ENCODE data around the gene RAPGEF4. TPM values are rescaled to one million over a fixed set of nuclear protein-coding genes. Genes with fewer than 3 reads are reported as not detected.

RAPGEF4 gene
- total and polyA plus RNA-seq, 2 of the 4 experiments (the other 2 are of a cell fraction), result 1.7 to 3.2 TPM

- H3K14ac ChIP-seq (replicated peaks; ENCODE audit: low read depth, low read length), result peak overlapping the region; percentile 55; the same call in 1 of the 2 replicates
- no peaks in the 10 kb centered on the region for H3K36me3 ChIP-seq (ENCODE audit: control insufficient read depth, insufficient read depth, low read length)
- 0 out of 2 replicates have a peak overlapping the region, but pooled peaks have one; percentile 0 for H3K23ac ChIP-seq (ENCODE audit: low read depth, low read length)
- peak overlapping the region; percentile 48 for H4K5ac ChIP-seq (ENCODE audit: low read depth, low read length)
- H3K4me3 ChIP-seq (ENCODE audit: insufficient read depth, low read depth, low read length), result no peak overlapping the region
- ChIA-PET POLR2A (ENCODE audit: unreplicated experiment) (no interaction called here), CTCF (interaction anchor here (1.1 to 1.9 kb wide), 2 partner anchors 21 to 63 kb away, joined by 3 to 6 read pairs; no protein-coding TSS in a partner anchor)
- no peaks in the 10 kb centered on the region for H3K9me3 ChIP-seq (ENCODE audit: control insufficient read depth, insufficient read depth, low read length)
- H2BK20ac ChIP-seq (ENCODE audit: low read depth, low read length), result peak overlapping the region; percentile 58; the same call in 1 of the 2 replicates
- no peak overlapping the region; a peak in 1 of 4 replicates for H4K8ac ChIP-seq (ENCODE audit: low read depth in 2 of 2, low read length in 2 of 2)
- H2BK120ac ChIP-seq (ENCODE audit: low read depth, low read length), result peak overlapping the region; percentile 41
- H4K20me1 ChIP-seq (ENCODE audit: insufficient read depth, low read length), result no peaks in the 10 kb centered on the region
- in situ Hi-C loops (cut with MboI; ENCODE audit: low sequenced_read_pairs) (no loop called here), intact Hi-C loops (cut with micrococcal nuclease) (no loop called here), dilution Hi-C loops (cut with HindIII; ENCODE audit: low sequenced_read_pairs, unreplicated experiment) (no loop called here)
- no peak for ATAC-seq (ENCODE audit: low read depth)
- peaks cover 14% of the 10 kb centered on the region; the same call in 1 of the 2 replicates for H3K9me1 ChIP-seq (ENCODE audit: insufficient read depth, low read length)
- peak overlapping the region; percentile 20 for H3K18ac ChIP-seq (ENCODE audit: low read depth, low read length)
- peaks cover 23% of the 10 kb centered on the region for H3K4me1 ChIP-seq (ENCODE audit: control insufficient read depth, insufficient read depth, low read length)
- H2AFZ ChIP-seq (replicated peaks; ENCODE audit: low read length, poor library complexity), result no peak overlapping the region
- H3K4ac ChIP-seq (ENCODE audit: low read depth, low read length), result peak overlapping the region; percentile 30; the same call in 1 of the 2 replicates
- H3K9ac ChIP-seq (ENCODE audit: low read depth, low read length), result no peak overlapping the region
- WGBS, 2 experiments (ENCODE audit: extremely low coverage in 2 of 2, insufficient read length in 1 of 2), result 84% methylated on average over 3 of the region's 11 CpGs; no CpG with 5 or more reads in 1 of the 2 experiments
- H3K56ac ChIP-seq (ENCODE audit: extremely low read depth, insufficient read depth, low read length), result no peak overlapping the region
- H2AK9ac ChIP-seq (replicated peaks; ENCODE audit: low read depth, low read length, poor library complexity), result no peak overlapping the region
- H2BK15ac ChIP-seq (ENCODE audit: low read depth, low read length), result peak overlapping the region; percentile 44; the same call in 2 of the 3 replicates
- DNase-seq, result peak; percentile 9
- TF ChIP-seq NFE2L2 (IDR thresholded peaks at IDR 0.05; ENCODE audit: low read depth, low read length) (no peak), USF2 (IDR thresholded peaks at IDR 0.05; ENCODE audit: low read depth, low read length) (no peak), FOS (IDR thresholded peaks at IDR 0.05; ENCODE audit: low read depth, low read length) (no peak), ELK1 (IDR thresholded peaks at IDR 0.05; ENCODE audit: borderline replicate concordance, low read depth, low read length) (no peak), MAZ (IDR thresholded peaks at IDR 0.05; ENCODE audit: borderline replicate concordance, low read depth, low read length) (no peak), POLR2A (IDR thresholded peaks at IDR 0.05; ENCODE audit: low read depth, low read length) (no peak), MXI1 (IDR thresholded peaks at IDR 0.05; ENCODE audit: borderline replicate concordance, low read depth, low read length) (no peak)
- H2AK5ac ChIP-seq (ENCODE audit: low read depth, low read length), result peak overlapping the region; percentile 59
- H3K27ac ChIP-seq (ENCODE audit: insufficient read depth, low read length), result no peak overlapping the region
- no peak overlapping the region for H3K4me2 ChIP-seq (ENCODE audit: low read depth, low read length)
- no peak overlapping the region for H2BK5ac ChIP-seq (ENCODE audit: low read depth, low read length, poor library complexity, severe bottlenecking)
- BruUV-seq (replicated peaks), result no TSS peak
- no peaks in the 10 kb centered on the region for H3K79me1 ChIP-seq (ENCODE audit: low read depth in 1 of 2, low read length in 2 of 2)
- peak overlapping the region; percentile 47; the same call in 1 of the 2 replicates for H4K91ac ChIP-seq (ENCODE audit: insufficient read depth, low read depth, low read length)
- no peaks in the 10 kb centered on the region for H3K27me3 ChIP-seq (ENCODE audit: control insufficient read depth, insufficient read depth, low read length)
Measured at GRCh38 chr2:172993931-172994717, 258.5 kb downstream of the RAPGEF4 start.

All from IMR-90 (cell line).